Amniotic stem cell (primary cell): Measurements from ENCODE around the gene COMMD2.

Experiments
- DNase-seq: peaks from one replicate; lab custom pipeline; 2025; lab: John Stamatoyannopoulos, UW

Gene COMMD2

GRCh38 chr3:149752051-149752787 lies at the start of gene COMMD2:
COMMD2 (minus strand) TSS chr3:149752489; CDS start chr3:149752444, 45 bp downstream.
- peak; percentile 72 for DNase-seq

GRCh38 chr3:149801639-149802038 lies 49.4 kb upstream of the COMMD2 start:
- no peak for DNase-seq

- no peak for DNase-seq
These were observed 48.9 kb upstream of the COMMD2 start for GRCh38 chr3:149801195-149801594.

GRCh38 chr3:149800693-149801092 lies 48.4 kb upstream of the COMMD2 start:
- no peak for DNase-seq

GRCh38 chr3:149796026-149796425 lies 43.7 kb upstream of the COMMD2 start:
- no peak for DNase-seq

GRCh38 chr3:149792452-149793270 lies 40.4 kb upstream of the COMMD2 start, which contains the start of gene ANKUB1:
ANKUB1 (minus strand) TSS chr3:149792554; CDS start chr3:149792366, 188 bp downstream.
- DNase-seq = no peak

- no peak for DNase-seq
These were observed 38.4 kb upstream of the COMMD2 start for GRCh38 chr3:149790698-149791097.

GRCh38 chr3:149790268-149790667 lies 38.0 kb upstream of the COMMD2 start:
- peak; percentile 28 for DNase-seq

- DNase-seq = no peak
These were observed 31.9 kb upstream of the COMMD2 start for GRCh38 chr3:149784064-149784704.

- DNase-seq = no peak
These were observed 31.3 kb upstream of the COMMD2 start for GRCh38 chr3:149783576-149783975.

GRCh38 chr3:149781741-149782140 lies 29.5 kb upstream of the COMMD2 start:
- no peak for DNase-seq

GRCh38 chr3:149781211-149781610 lies 28.9 kb upstream of the COMMD2 start:
- no peak for DNase-seq

- no peak for DNase-seq
These were observed 25.3 kb upstream of the COMMD2 start for GRCh38 chr3:149777414-149778214.

GRCh38 chr3:149776170-149776569 lies 23.9 kb upstream of the COMMD2 start:
- no peak for DNase-seq

GRCh38 chr3:149772861-149773260 lies 20.6 kb upstream of the COMMD2 start:
- no peak for DNase-seq

GRCh38 chr3:149771652-149772271 lies 19.5 kb upstream of the COMMD2 start:
- DNase-seq = peak; percentile 11

- no peak for DNase-seq
These were observed 18.0 kb upstream of the COMMD2 start for GRCh38 chr3:149770246-149770645.

- DNase-seq = no peak
These were observed 16.4 kb upstream of the COMMD2 start for GRCh38 chr3:149768704-149769103.

- DNase-seq = no peak
These were observed 15.4 kb upstream of the COMMD2 start for GRCh38 chr3:149767720-149768119.

- peak; percentile 17 for DNase-seq
These were observed 13.6 kb upstream of the COMMD2 start for GRCh38 chr3:149765762-149766334.

GRCh38 chr3:149764302-149764701 lies 12.0 kb upstream of the COMMD2 start:
- no peak for DNase-seq
